GM12878 (cell line): ENCODE measurements around the gene POU2F3.

Source experiments
- CTCF ChIP-seq, 3 experiments: IDR thresholded peaks in 2 of 3; conservative IDR thresholded peaks in 1 of 3; 2 replicates each; pipeline ENCODE4 v1.5.1; 2011; ENCODE audit warnings: low read depth in 3 of 3, low read length in 3 of 3, mild to moderate bottlenecking in 3 of 3, control low read depth in 2 of 3, moderate library complexity in 2 of 3, inconsistent platforms in 1 of 3, mixed read lengths in 1 of 3; ENCODE audit not compliant: control insufficient read depth in 2 of 3, insufficient read depth in 1 of 3; ENCODE audit errors: extremely low read depth in 1 of 3
- EP300 ChIP-seq, 2 experiments: fragments of 150-350 bp in 1 of 2; IDR thresholded peaks; 2 replicates each; pipeline ENCODE4 v1.6.1; 2011 to 2012; ENCODE audit warnings: low read depth in 2 of 2, low read length in 2 of 2, borderline replicate concordance in 1 of 2, improper control_type of control experiment in 1 of 2, inconsistent platforms in 1 of 2; ENCODE audit not compliant: control insufficient read depth in 1 of 2
- POLR2AphosphoS5 ChIP-seq: IDR thresholded peaks from 2 replicates; pipeline ENCODE4 v1.6.1; 2011; ENCODE audit warnings: mild to moderate bottlenecking, low read length, inconsistent platforms

GRCh38 chr11:120244476-120245365 lies 4.8 kb downstream of the POU2F3 start:
- TF ChIP-seq POLR2AphosphoS5 (no peak), CTCF (IDR thresholded peaks at IDR 0.05 in 2 of 3, conservative IDR thresholded peaks at IDR 0.05 in 1 of 3; ENCODE audit: control insufficient read depth in 2 of 3, extremely low read depth in 1 of 3, insufficient read depth in 1 of 3, low read depth in 3 of 3, low read length in 3 of 3) (no peak), EP300 (IDR thresholded peaks at IDR 0.05; ENCODE audit: borderline replicate concordance in 1 of 2, control insufficient read depth in 1 of 2, low read depth in 2 of 2, low read length in 2 of 2) (no peak)
